DOHH2 (cell line): ENCODE measurements around the gene KCNA1.

ENCODE experiments used
- H3F3A ChIP-seq: fragments of 200-600 bp; sonication (generic), shearing (Covaris generic); 2 replicates; pipeline ENCODE4 v1.6.0; 2016; ENCODE audit warnings: antibody characterized with exemption, mild to moderate bottlenecking; ENCODE audit not compliant: control insufficient read depth, insufficient read depth
- H3K27ac ChIP-seq: fragments of 200-600 bp; sonication (generic); 2 replicates; pipeline ENCODE4 v1.5.1; 2014; ENCODE audit warnings: low read depth, mild to moderate bottlenecking, low read length, moderate library complexity
- H3K27me3 ChIP-seq: fragments of 200-600 bp; sonication (generic); 2 replicates; pipeline ENCODE4 v1.6.1; 2014; ENCODE audit warnings: mild to moderate bottlenecking, low read length, mixed read lengths; ENCODE audit not compliant: control insufficient read depth
- H3K36me3 ChIP-seq: fragments of 200-600 bp; sonication (generic); 2 replicates; pipeline ENCODE4 v1.6.1; 2014; ENCODE audit warnings: mild to moderate bottlenecking, low read length, moderate library complexity, mixed read lengths; ENCODE audit not compliant: control insufficient read depth
- H3K4me1 ChIP-seq: fragments of 200-600 bp; sonication (generic); 2 replicates; pipeline ENCODE4 v1.6.1; 2014; ENCODE audit warnings: mild to moderate bottlenecking, low read length, mixed read lengths; ENCODE audit not compliant: control insufficient read depth
- H3K4me2 ChIP-seq: fragments of 200-600 bp; sonication (generic); 2 replicates; pipeline ENCODE4 v1.6.0; 2014; ENCODE audit warnings: mild to moderate bottlenecking, low read length, moderate library complexity
- H3K4me3 ChIP-seq: fragments of 200-600 bp; sonication (generic); 2 replicates; pipeline ENCODE4 v1.5.1; 2014; ENCODE audit warnings: mild to moderate bottlenecking, low read length, mixed read lengths
- H3K79me2 ChIP-seq: fragments of 200-600 bp; sonication (generic); 2 replicates; pipeline ENCODE4 v1.6.1; 2014; ENCODE audit warnings: mild to moderate bottlenecking, low read length, mixed read lengths; ENCODE audit not compliant: control insufficient read depth
- H3K9me2 ChIP-seq: fragments of 200-600 bp; sonication (generic); replicated peaks from 2 replicates; pipeline ENCODE4 v1.6.1; 2014; ENCODE audit warnings: mild to moderate bottlenecking, low read length, mixed read lengths; ENCODE audit not compliant: control insufficient read depth
- H3K9me3 ChIP-seq: fragments of 200-600 bp; sonication (generic); 2 replicates; pipeline ENCODE4 v1.6.1; 2014; ENCODE audit warnings: antibody characterized with exemption, low read length, mixed read lengths; ENCODE audit not compliant: control insufficient read depth, insufficient read depth
- H4K20me1 ChIP-seq: fragments of 200-600 bp; sonication (generic); 2 replicates; pipeline ENCODE4 v1.6.0; 2014; ENCODE audit warnings: low read depth, mild to moderate bottlenecking, antibody characterized with exemption, low read length, moderate library complexity; ENCODE audit not compliant: control insufficient read depth, insufficient read depth
- EZH2phosphoT487 ChIP-seq: fragments of 200-600 bp; sonication (generic); IDR thresholded peaks from 2 replicates; pipeline ENCODE4 v1.6.1; 2017; ENCODE audit warnings: borderline replicate concordance, mild to moderate bottlenecking, antibody characterized with exemption, low read length, moderate library complexity, mixed read lengths
- TF ChIP-seq, protein P1 (sequence below): fragments of 200-600 bp; sonication (generic); IDR thresholded peaks from one replicate; pipeline ENCODE4 v1.5.1; 2014; ENCODE audit warnings: antibody characterized with exemption, mild to moderate bottlenecking, low read depth, low read length; ENCODE audit not compliant: poor library complexity, severe bottlenecking

The KCNA1 gene

DNA sequence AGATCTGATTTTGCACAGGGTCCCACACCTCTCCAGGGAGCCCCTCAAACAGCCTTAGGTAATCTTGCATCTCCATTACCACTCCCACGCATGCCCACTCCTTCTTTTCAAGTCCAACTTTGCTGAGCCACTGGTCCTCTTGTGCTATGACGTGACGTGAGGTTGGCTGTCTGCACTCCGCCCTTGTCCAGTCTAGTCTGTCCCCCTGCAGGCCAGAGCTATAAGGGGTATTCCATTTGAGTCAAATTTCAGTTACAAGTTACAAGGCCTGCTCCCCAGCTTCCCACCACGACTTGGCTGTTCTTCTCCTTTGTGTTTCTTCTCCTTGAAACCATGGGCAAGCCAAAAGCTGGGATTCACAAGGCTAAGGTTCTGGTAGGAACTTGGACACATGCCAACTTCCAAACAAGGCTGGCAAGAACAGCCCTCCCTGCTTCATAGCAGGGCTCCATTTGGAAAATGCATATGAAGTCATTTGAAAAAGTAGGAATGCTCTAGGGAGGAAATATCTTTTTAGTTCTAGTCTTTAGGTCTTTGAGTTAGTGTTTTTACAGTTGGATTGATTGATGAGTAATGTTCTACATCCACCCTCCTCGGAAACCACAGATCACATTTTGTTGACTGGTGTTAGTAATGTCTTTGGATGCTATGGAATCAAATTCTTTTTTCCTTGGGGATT lies 49.1 kb downstream of the KCNA1 start:
- TF ChIP-seq EZH2phosphoT487: no peak
- TF ChIP-seq, protein P1, sequence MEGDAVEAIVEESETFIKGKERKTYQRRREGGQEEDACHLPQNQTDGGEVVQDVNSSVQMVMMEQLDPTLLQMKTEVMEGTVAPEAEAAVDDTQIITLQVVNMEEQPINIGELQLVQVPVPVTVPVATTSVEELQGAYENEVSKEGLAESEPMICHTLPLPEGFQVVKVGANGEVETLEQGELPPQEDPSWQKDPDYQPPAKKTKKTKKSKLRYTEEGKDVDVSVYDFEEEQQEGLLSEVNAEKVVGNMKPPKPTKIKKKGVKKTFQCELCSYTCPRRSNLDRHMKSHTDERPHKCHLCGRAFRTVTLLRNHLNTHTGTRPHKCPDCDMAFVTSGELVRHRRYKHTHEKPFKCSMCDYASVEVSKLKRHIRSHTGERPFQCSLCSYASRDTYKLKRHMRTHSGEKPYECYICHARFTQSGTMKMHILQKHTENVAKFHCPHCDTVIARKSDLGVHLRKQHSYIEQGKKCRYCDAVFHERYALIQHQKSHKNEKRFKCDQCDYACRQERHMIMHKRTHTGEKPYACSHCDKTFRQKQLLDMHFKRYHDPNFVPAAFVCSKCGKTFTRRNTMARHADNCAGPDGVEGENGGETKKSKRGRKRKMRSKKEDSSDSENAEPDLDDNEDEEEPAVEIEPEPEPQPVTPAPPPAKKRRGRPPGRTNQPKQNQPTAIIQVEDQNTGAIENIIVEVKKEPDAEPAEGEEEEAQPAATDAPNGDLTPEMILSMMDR: no peak
- Histone ChIP-seq H3K27ac (no peak overlapping the region), H3K4me2 (no peak overlapping the region)

DNA sequence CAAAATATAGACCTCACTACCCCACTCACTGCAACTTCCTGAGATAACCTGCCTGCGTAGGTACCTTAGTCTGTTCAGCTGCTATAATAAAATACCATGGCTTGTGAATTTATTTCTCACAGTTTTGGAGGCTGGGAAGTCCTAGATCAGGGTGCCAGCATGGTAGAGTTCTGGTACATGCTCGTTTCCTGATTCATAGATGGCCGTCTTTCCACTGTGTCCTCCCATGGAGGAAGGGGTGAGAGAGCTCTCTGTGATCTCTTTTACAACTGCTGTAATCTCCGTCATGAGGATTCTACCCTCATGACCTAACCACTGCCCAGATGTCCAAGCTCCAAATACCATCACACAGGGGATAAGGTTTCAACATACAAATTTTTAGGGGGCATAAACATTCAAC lies 49.7 kb downstream of the KCNA1 start:
- H3K27me3 ChIP-seq: peaks cover 11% of the 10 kb centered on the region; the same call in 1 of the 2 replicates
- no peaks in the 10 kb centered on the region for H3K9me2 ChIP-seq
- no peaks in the 10 kb centered on the region for H3K36me3 ChIP-seq
- H3K9me3 ChIP-seq: no peaks in the 10 kb centered on the region
- H4K20me1 ChIP-seq: no peaks in the 10 kb centered on the region
- no peaks in the 10 kb centered on the region for H3F3A ChIP-seq
- H3K4me1 ChIP-seq: peaks cover 5% of the 10 kb centered on the region; the same call in 1 of the 2 replicates
- no peak overlapping the region for H3K27ac ChIP-seq
- no peak for TF ChIP-seq EZH2phosphoT487
- TF ChIP-seq, protein P1: no peak
- no peaks in the 10 kb centered on the region for H3K79me2 ChIP-seq
- H3K4me3 ChIP-seq: no peak overlapping the region
- H3K4me2 ChIP-seq: no peak overlapping the region

More for the DNA sequence above, 49.1 kb downstream of the KCNA1 start:
- Histone ChIP-seq H3K79me2 (no peaks in the 10 kb centered on the region), H3K9me2 (no peaks in the 10 kb centered on the region), H3K9me3 (no peaks in the 10 kb centered on the region), H3K4me3 (no peak overlapping the region), H3K4me1 (peaks cover 5% of the 10 kb centered on the region; the same call in 1 of the 2 replicates), H3F3A (no peaks in the 10 kb centered on the region), H3K27me3 (peaks cover 9% of the 10 kb centered on the region; the same call in 1 of the 2 replicates), H3K36me3 (no peaks in the 10 kb centered on the region), H4K20me1 (no peaks in the 10 kb centered on the region)

DNA sequence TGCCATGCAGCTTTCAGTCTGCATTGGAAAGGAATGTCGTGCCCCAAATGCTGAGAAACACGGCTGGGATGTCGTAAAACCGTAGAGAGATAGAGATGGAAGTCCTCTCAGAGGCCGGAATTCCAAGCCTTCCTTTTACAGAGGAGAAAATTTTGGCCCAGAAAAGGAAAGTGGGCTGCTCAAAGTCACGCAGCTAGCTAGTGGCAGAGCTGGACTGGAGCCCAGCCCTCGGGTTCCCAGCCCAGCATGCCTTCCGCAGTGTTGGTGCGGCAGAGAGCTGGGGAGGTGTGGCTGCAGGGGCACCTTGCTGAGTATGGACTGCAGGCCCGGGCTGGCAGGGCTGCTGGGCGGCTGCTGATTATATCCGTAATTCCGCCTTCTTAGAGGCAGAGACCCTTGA lies 50.3 kb downstream of the KCNA1 start:
- Histone ChIP-seq H3K9me3 (no peaks in the 10 kb centered on the region), H3K4me2 (no peak overlapping the region), H4K20me1 (no peaks in the 10 kb centered on the region), H3K4me3 (no peak overlapping the region), H3K27ac (no peak overlapping the region), H3K27me3 (peaks cover 12% of the 10 kb centered on the region; the same call in 1 of the 2 replicates), H3K4me1 (no peaks in the 10 kb centered on the region), H3F3A (no peaks in the 10 kb centered on the region), H3K36me3 (no peaks in the 10 kb centered on the region), H3K79me2 (no peaks in the 10 kb centered on the region), H3K9me2 (no peaks in the 10 kb centered on the region)
- no peak for TF ChIP-seq EZH2phosphoT487
- TF ChIP-seq, protein P1: no peak
